ENCODE results near the gene LRWD1. TPM values are rescaled to one million over a fixed set of nuclear protein-coding genes. Genes with fewer than 3 reads are reported as not detected.

Gene LRWD1
- total and polyA plus RNA-seq, 9 of the 15 experiments (the other 6 are each of a cell fraction or from before 2014, with no cell fraction given) = 0.61 to 66.0 (median 33.2) TPM

DNA sequence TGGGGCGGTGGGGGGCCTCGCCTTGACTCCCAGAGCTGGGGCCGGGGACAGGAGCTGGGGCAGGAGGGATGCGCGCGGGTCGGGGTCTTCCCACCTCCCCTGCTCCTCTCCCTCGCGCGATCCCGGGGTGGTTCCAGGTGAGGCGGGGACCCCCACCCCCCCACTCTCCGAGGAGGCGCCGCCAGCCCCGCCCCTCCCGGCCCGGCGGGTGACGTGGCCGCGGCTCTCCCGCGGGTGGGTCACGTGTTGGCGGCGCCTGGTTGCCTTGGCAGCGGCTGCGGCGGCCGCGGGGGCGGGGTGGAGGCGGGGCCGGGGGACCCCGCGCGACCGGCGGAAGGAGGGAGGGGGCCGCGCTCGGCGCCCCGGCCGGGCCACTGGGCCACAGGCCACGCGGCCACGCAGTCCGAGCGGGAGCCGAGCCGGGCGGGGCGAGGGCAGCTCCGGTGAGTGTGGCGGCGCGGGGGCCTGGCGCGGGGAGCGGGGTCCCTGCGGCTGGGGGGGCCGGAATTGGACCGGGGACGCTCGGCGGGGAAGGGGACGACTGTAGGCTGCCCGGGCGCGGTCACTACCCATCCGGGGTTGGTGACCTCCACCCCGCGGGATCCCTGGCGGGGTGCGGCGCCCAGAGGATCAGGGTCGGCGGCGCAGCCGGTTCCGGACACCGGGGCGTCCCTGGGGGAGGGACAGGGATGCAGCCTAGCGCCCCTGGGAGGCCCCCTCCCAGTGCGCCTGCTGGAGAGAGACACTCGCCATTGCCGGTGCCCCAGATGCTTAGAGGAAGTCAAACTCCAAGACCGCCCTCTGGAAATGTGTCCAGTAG is 31.4 kb upstream of the LRWD1 start, which contains the start of gene ORAI2 (continued):
- TF ChIP-seq BRD9 (IDR thresholded peaks at IDR 0.05; ENCODE audit: low read depth, partially characterized antibody) (no peak), FUS (optimal IDR thresholded peaks at IDR 0.05; ENCODE audit: low read depth, low read length) (no peak), KDM1A (IDR thresholded peaks at IDR 0.05) (no peak), CHAMP1 (IDR thresholded peaks at IDR 0.05) (no peak), ZNF699 (CRISPR knock-in tag; IDR thresholded peaks at IDR 0.05; ENCODE audit: insufficient replicate concordance) (no peak), STAG1 (CRISPR knock-in tag; IDR thresholded peaks at IDR 0.05; ENCODE audit: borderline replicate concordance) (no peak), TGIF2 (CRISPR knock-in tag; IDR thresholded peaks at IDR 0.05) (no peak), DACH1 (IDR thresholded peaks at IDR 0.05; ENCODE audit: partially characterized antibody) (no peak), EP400 (IDR thresholded peaks at IDR 0.05) (no peak), PHB2 (IDR thresholded peaks at IDR 0.05; ENCODE audit: low read depth) (no peak), CXXC5 (CRISPR knock-in tag; IDR thresholded peaks at IDR 0.05) (peak; percentile 85), MCM2 (IDR thresholded peaks at IDR 0.05; ENCODE audit: low read depth) (no peak), ETS2 (tag; IDR thresholded peaks at IDR 0.05; ENCODE audit: borderline replicate concordance, poor library complexity, severe bottlenecking) (no peak), ZBED1 (IDR thresholded peaks at IDR 0.05) (no peak), ZNF140 (CRISPR knock-in tag; IDR thresholded peaks at IDR 0.05) (no peak), ZC3H4 (CRISPR knock-in tag; IDR thresholded peaks at IDR 0.05; ENCODE audit: borderline replicate concordance) (no peak), RNF2 (IDR thresholded peaks at IDR 0.05) (no peak), ZNF3 (CRISPR knock-in tag; IDR thresholded peaks at IDR 0.05) (no peak), ZFP30 (CRISPR knock-in tag; IDR thresholded peaks at IDR 0.05; ENCODE audit: borderline replicate concordance) (no peak), RBM34 (IDR thresholded peaks at IDR 0.05; ENCODE audit: borderline replicate concordance, insufficient read depth, low read length) (no peak), ZNF431 (CRISPR knock-in tag; IDR thresholded peaks at IDR 0.05) (no peak)
- TF ChIP-seq, protein P1, sequence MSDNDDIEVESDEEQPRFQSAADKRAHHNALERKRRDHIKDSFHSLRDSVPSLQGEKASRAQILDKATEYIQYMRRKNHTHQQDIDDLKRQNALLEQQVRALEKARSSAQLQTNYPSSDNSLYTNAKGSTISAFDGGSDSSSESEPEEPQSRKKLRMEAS (CRISPR knock-in tag; IDR thresholded peaks at IDR 0.05) = peak; percentile 23; the same call in 1 of the 2 replicates
- TF ChIP-seq, protein P2, sequence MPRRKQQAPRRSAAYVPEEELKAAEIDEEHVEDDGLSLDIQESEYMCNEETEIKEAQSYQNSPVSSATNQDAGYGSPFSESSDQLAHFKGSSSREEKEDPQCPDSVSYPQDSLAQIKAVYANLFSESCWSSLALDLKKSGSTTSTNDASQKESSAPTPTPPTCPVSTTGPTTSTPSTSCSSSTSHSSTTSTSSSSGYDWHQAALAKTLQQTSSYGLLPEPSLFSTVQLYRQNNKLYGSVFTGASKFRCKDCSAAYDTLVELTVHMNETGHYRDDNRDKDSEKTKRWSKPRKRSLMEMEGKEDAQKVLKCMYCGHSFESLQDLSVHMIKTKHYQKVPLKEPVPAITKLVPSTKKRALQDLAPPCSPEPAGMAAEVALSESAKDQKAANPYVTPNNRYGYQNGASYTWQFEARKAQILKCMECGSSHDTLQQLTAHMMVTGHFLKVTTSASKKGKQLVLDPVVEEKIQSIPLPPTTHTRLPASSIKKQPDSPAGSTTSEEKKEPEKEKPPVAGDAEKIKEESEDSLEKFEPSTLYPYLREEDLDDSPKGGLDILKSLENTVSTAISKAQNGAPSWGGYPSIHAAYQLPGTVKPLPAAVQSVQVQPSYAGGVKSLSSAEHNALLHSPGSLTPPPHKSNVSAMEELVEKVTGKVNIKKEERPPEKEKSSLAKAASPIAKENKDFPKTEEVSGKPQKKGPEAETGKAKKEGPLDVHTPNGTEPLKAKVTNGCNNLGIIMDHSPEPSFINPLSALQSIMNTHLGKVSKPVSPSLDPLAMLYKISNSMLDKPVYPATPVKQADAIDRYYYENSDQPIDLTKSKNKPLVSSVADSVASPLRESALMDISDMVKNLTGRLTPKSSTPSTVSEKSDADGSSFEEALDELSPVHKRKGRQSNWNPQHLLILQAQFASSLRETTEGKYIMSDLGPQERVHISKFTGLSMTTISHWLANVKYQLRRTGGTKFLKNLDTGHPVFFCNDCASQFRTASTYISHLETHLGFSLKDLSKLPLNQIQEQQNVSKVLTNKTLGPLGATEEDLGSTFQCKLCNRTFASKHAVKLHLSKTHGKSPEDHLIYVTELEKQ (CRISPR knock-in tag; IDR thresholded peaks at IDR 0.05) = no peak
- TF ChIP-seq, protein P3, sequence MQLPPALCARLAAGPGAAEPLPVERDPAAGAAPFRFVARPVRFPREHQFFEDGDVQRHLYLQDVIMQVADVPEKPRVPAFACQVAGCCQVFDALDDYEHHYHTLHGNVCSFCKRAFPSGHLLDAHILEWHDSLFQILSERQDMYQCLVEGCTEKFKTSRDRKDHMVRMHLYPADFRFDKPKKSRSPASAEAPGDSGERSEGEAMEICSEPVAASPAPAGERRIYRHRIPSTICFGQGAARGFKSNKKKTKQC (CRISPR knock-in tag; IDR thresholded peaks at IDR 0.05) = no peak; the same call in 1 of the 2 replicates

Measured in K562 (cell line).